K562 (cell line): ENCODE measurements around the gene ATP9A. TPM values are rescaled to one million over a fixed set of nuclear protein-coding genes. Genes with fewer than 3 reads are reported as not detected.
A peak's percentile ranks its signal among the peaks of the same experiment; 100 is the strongest.

Experiments
- ATAC-seq: fragments of 200-7000 bp; cut with Tn5 transposase; 3 replicates; pipeline ENCODE4 v1.9.1; 2020; ENCODE audit warnings: moderate library complexity
- BruUV-seq: library from RNA; stranded (reverse); fragments of 400-500 nt; replicated peaks from 2 replicates; lab custom pipeline; 2021; lab: Mats Ljungman, UMichigan
- CTCF ChIA-PET: fragments of 300-600 bp; formaldehyde crosslinking; extraction: SDS; loops from one replicate; lab custom pipeline; 2021; ENCODE audit warnings: low intra/inter-chr PET ratio; lab: Yijun Ruan, JAX
- POLR2A ChIA-PET: fragments of 300-600, 350-650 bp; sonication (Branson Sonifier 250); formaldehyde crosslinking; extraction: SDS; loops from one replicate; lab custom pipeline; 2021; ENCODE audit warnings: antibody characterized with exemption, inconsistent platforms; lab: Yijun Ruan, JAX
- DNase-seq, 4 experiments: peaks; one replicate each; pipeline versions ENCODE4 v3.0.0 to v3.0.0-alpha.2; 2011 to 2018; ENCODE audit warnings: low spot score in 3 of 4, mixed read lengths in 3 of 4; ENCODE audit errors: extremely low read depth in 1 of 4
- FAIRE-seq: peaks from 2 replicates; lab custom pipeline; 2011; peaks lifted over from hg19 to GRCh38; lab: Jason Lieb, UNC
- H2AFZ ChIP-seq: 2 replicates; pipeline ENCODE4 v1.6.0; 2011; ENCODE audit warnings: low read depth, low read length, control low read depth, inconsistent platforms
- H3K27ac ChIP-seq: fragments of 200-600 bp; 3 replicates; pipeline ENCODE4 v1.8.0; 2011; ENCODE audit warnings: low read depth, mild to moderate bottlenecking, control low read depth, inconsistent platforms, low read length, moderate library complexity, mixed read lengths; ENCODE audit errors: extremely low read depth
- H3K27me3 ChIP-seq, 2 experiments: fragments of 300-600 bp in 1 of 2; 2 replicates in 1 of 2; 3 replicates in 1 of 2; pipeline versions ENCODE4 v1.6.0 to v1.8.0; 2011; ENCODE audit warnings: inconsistent platforms in 2 of 2, low read length in 2 of 2, mild to moderate bottlenecking in 1 of 2, mixed read lengths in 1 of 2, moderate library complexity in 1 of 2; ENCODE audit not compliant: control insufficient read depth in 2 of 2, insufficient read depth in 2 of 2
- H3K36me3 ChIP-seq: fragments of 300-600 bp; 3 replicates; pipeline ENCODE4 v1.8.0; 2011; ENCODE audit warnings: mild to moderate bottlenecking, low read length, inconsistent platforms; ENCODE audit not compliant: control insufficient read depth, insufficient read depth
- H3K4me1 ChIP-seq, 2 experiments: fragments of 200-600 bp in 1 of 2; replicated peaks in 1 of 2; 2 replicates in 1 of 2; 3 replicates in 1 of 2; pipeline versions ENCODE4 v1.5.1 to v1.8.0; 2011; ENCODE audit warnings: inconsistent platforms in 2 of 2, low read length in 2 of 2, mild to moderate bottlenecking in 1 of 2, mixed read lengths in 1 of 2, moderate library complexity in 1 of 2; ENCODE audit not compliant: control insufficient read depth in 2 of 2, insufficient read depth in 2 of 2
- H3K4me2 ChIP-seq: 2 replicates; pipeline ENCODE4 v1.6.1; 2011; ENCODE audit warnings: low read length, control low read depth, inconsistent platforms, mixed read lengths; ENCODE audit not compliant: insufficient read depth
- H3K4me3 ChIP-seq: fragments of 200-600 bp; sonication (generic), shearing (Covaris generic); 2 replicates; pipeline ENCODE4 v1.5.1; 2016; ENCODE audit warnings: control low read depth, inconsistent platforms
- H3K79me2 ChIP-seq: fragments of 200-600 bp; 3 replicates; pipeline ENCODE4 v1.8.0; 2011; ENCODE audit warnings: low read length, inconsistent platforms; ENCODE audit not compliant: control insufficient read depth, insufficient read depth
- H3K9ac ChIP-seq, 2 experiments: 2 replicates each; pipeline versions ENCODE4 v1.6.0 to v1.6.1; 2011; ENCODE audit warnings: low read depth in 2 of 2, low read length in 2 of 2, control low read depth in 1 of 2, inconsistent platforms in 1 of 2, mild to moderate bottlenecking in 1 of 2, mixed read lengths in 1 of 2; ENCODE audit not compliant: insufficient read depth in 1 of 2
- H3K9me1 ChIP-seq: one replicate; pipeline ENCODE4 v1.6.0; 2011; ENCODE audit warnings: inconsistent platforms, mild to moderate bottlenecking, low read length, moderate library complexity; ENCODE audit not compliant: control insufficient read depth, insufficient read depth
- H3K9me3 ChIP-seq: replicated peaks from 2 replicates; pipeline ENCODE4 v1.5.1; 2011; ENCODE audit warnings: low read depth, low read length, inconsistent platforms; ENCODE audit not compliant: control insufficient read depth, insufficient read depth
- H4K20me1 ChIP-seq: replicated peaks from 2 replicates; pipeline ENCODE4 v1.6.1; 2011; ENCODE audit warnings: low read length, inconsistent platforms, mixed read lengths; ENCODE audit not compliant: control insufficient read depth, insufficient read depth
- BDP1 ChIP-seq: IDR thresholded peaks from 3 replicates; pipeline ENCODE4 v1.6.1; 2011; ENCODE audit not compliant: insufficient read length, insufficient read depth
- CREB1 ChIP-seq, 2 experiments: sonication (generic) in 1 of 2; formaldehyde crosslinking in 1 of 2; IDR thresholded peaks; 2 replicates each; pipeline versions ENCODE4 v1.6.1 to v1.8.0; 2012 to 2022; ENCODE audit warnings: inconsistent platforms in 1 of 2, mild to moderate bottlenecking in 1 of 2, missing genetic modification reagents in 1 of 2, moderate library complexity in 1 of 2
- DDX20 ChIP-seq: fragments of 450-650 bp; IDR thresholded peaks from 2 replicates; pipeline ENCODE4 v1.6.1; 2016; ENCODE audit warnings: missing genetic modification characterization, low read depth, mild to moderate bottlenecking, missing compliant biosample characterization, moderate library complexity
- E2F3 ChIP-seq: fragments of 250-450 bp; sonication (Bioruptor Pico); IDR thresholded peaks from 2 replicates; pipeline ENCODE4 v1.4.0; 2020; ENCODE audit warnings: mild to moderate bottlenecking
- ELF1 ChIP-seq: fragments of 200-800 bp; sonication (Bioruptor generic); IDR thresholded peaks from 2 replicates; pipeline ENCODE4 v1.6.1; 2016; ENCODE audit warnings: missing genetic modification characterization, missing compliant biosample characterization
- FOXJ3 ChIP-seq: sonication (generic); formaldehyde crosslinking; IDR thresholded peaks from 2 replicates; pipeline ENCODE4 v1.4.0; 2020; ENCODE audit warnings: mild to moderate bottlenecking, missing genetic modification reagents
- FUS ChIP-seq: fragments of 200-400 bp; formaldehyde crosslinking; optimal IDR thresholded peaks from 2 replicates; pipeline ENCODE3; 2017; ENCODE audit warnings: low read depth, low read length
- MXD1 ChIP-seq: fragments of 250-450 bp; sonication (Bioruptor Pico); IDR thresholded peaks from 2 replicates; pipeline ENCODE4 v1.8.0; 2021; ENCODE audit warnings: borderline replicate concordance, mild to moderate bottlenecking, moderate library complexity; ENCODE audit not compliant: poor library complexity, severe bottlenecking
- POLR2AphosphoS2 ChIP-seq: IDR thresholded peaks from 2 replicates; pipeline ENCODE4 v1.6.1; 2012; ENCODE audit warnings: low read length, improper control_type of control experiment
- RAD21 ChIP-seq, 2 experiments: fragments of 250-450 bp in 1 of 2; fragments of 450-650 bp in 1 of 2; sonication (Bioruptor Pico) in 1 of 2; formaldehyde crosslinking in 1 of 2; IDR thresholded peaks in 1 of 2; conservative IDR thresholded peaks in 1 of 2; 2 replicates each; pipeline versions ENCODE4 v1.4.0 to v1.8.0; 2020 to 2022; ENCODE audit warnings: mild to moderate bottlenecking in 2 of 2, moderate library complexity in 1 of 2
- TCF15 ChIP-seq: fragments of 250-450 bp; sonication (Bioruptor Pico); IDR thresholded peaks from 2 replicates; pipeline ENCODE4 v1.8.0; 2022; ENCODE audit warnings: moderate library complexity, mild to moderate bottlenecking, inconsistent platforms
- ZNF197 ChIP-seq: fragments of 200-800 bp; sonication (Bioruptor generic); IDR thresholded peaks from 2 replicates; pipeline ENCODE4 v1.6.1; 2016; ENCODE audit warnings: low read depth, missing genetic modification characterization, missing compliant biosample characterization
- ZNF395 ChIP-seq: fragments of 200-800 bp; sonication (Bioruptor generic); IDR thresholded peaks from 2 replicates; pipeline ENCODE4 v1.6.1; 2017; ENCODE audit warnings: missing genetic modification characterization, missing compliant biosample characterization
- ZNF408 ChIP-seq: fragments of 250-450 bp; sonication (Bioruptor Pico); IDR thresholded peaks from 2 replicates; pipeline ENCODE4 v1.4.0; 2020; ENCODE audit warnings: low read depth, mild to moderate bottlenecking, moderate library complexity
- ZNF766 ChIP-seq: fragments of 200-800 bp; sonication (Bioruptor generic); conservative IDR thresholded peaks from 2 replicates; pipeline ENCODE4 v1.6.1; 2016; ENCODE audit warnings: missing genetic modification characterization, missing compliant biosample characterization
- WGBS: fragments of 100-300 bp; shearing (Covaris generic); methylation state at CpG from one replicate; pipeline ENCODE4 v1.1.6; 2016; ENCODE audit warnings: low coverage, mixed read lengths; ENCODE audit not compliant: insufficient coverage; ENCODE audit errors: missing lambda C conversion rate; 5-methylcytosine and 5-hydroxymethylcytosine counted together
- in situ Hi-C: fragments of 300-500 bp; cut with MboI; formaldehyde crosslinking; loops from 4 replicates; pipeline ENCODE4 v1.15.0; 2018; ENCODE audit warnings: inconsistent platforms, mixed read lengths
- intact Hi-C: fragments of 100-400 bp; cut with micrococcal nuclease; formaldehyde crosslinking; loops from 2 replicates; pipeline ENCODE4 v1.14.2; 2022
- polyA plus RNA-seq, 8 experiments: library from polyadenylated mRNA; depleted of rRNA in 4 of 8; stranded (reverse) in 5 of 8; unstranded in 3 of 8; fragments of >200 nt; fragmentation: Nextera tagmentation in 2 of 8; fragmentation: Illumina TruSeq in 1 of 8; extraction: Ambion mirVana in 2 of 8; extraction: Trizol in 1 of 8; gene quantifications; 2 replicates each; pipeline versions ENCODE4 v1.2.1 to v1.2.3, GENCODE V29; 2011 to 2014; ENCODE audit warnings: inconsistent platforms in 1 of 8, missing spikeins in 1 of 8
- total RNA-seq, 7 experiments: library from RNA; depleted of rRNA in 6 of 7; stranded (reverse); fragments of >200 nt in 6 of 7; fragmentation: Illumina TruSeq in 2 of 7; extraction: Trizol in 2 of 7; gene quantifications; 2 replicates each; pipeline versions ENCODE4 v1.2.1 to v1.2.3, GENCODE V29; 2011 to 2021; ENCODE audit warnings: low replicate concordance in 1 of 7

The ATP9A gene
- total and polyA plus RNA-seq, 9 of the 15 experiments (the other 6 are each of a cell fraction or from before 2014, with no cell fraction given) = 0.18 to 0.62 (median 0.29) TPM

- in situ Hi-C loops = no loop called here
- whole genome bisulfite sequencing = 72% methylated on average over 11 of the region's 12 CpGs
- Histone ChIP-seq H3K27ac (peak overlapping the region; percentile 52; the same call in 2 of the 3 replicates), H3K4me2 (no peak overlapping the region), H3K9me1 (no peaks in the 10 kb centered on the region), H3K79me2 (no peaks in the 10 kb centered on the region), H2AFZ (peak overlapping the region; percentile 99), H3K4me1 (peaks cover 0 to 17% of the 10 kb centered on the region in 2 experiments; a peak in 3 of 5 replicates), H3K27me3 (no peaks in the 10 kb centered on the region), H4K20me1 (no peaks in the 10 kb centered on the region), H3K4me3 (no peak overlapping the region), H3K9ac (peak overlapping the region in 1 of 2 experiments; percentile 29; a peak in 1 of 4 replicates), H3K36me3 (no peaks in the 10 kb centered on the region), H3K9me3 (no peaks in the 10 kb centered on the region; the same call in 1 of the 2 replicates)
- DNase-seq = no peak
- no peak for ATAC-seq
- POLR2A ChIA-PET = interaction anchor here (0.5 to 0.8 kb wide), 5 partner anchors 10 to 313 kb away, joined by 3 to 4 read pairs (median 3); no protein-coding TSS in a partner anchor
- TF ChIP-seq FOXJ3 (CRISPR knock-in tag) (no peak), ZNF197 (CRISPR knock-in tag) (0 out of 2 replicates have a peak, but pooled peaks have one; percentile 22), FUS (no peak), BDP1 (no peak), ELF1 (tag) (no peak), TCF15 (CRISPR knock-in tag) (no peak), MXD1 (CRISPR knock-in tag) (no peak), ZNF766 (CRISPR knock-in tag) (0 out of 2 replicates have a peak, but pooled peaks have one; percentile 4), ZNF395 (CRISPR knock-in tag) (peak; percentile 53; the same call in 1 of the 2 replicates), ZNF408 (CRISPR knock-in tag) (no peak), RAD21 (CRISPR knock-in tag; conservative IDR thresholded peaks at IDR 0.05 in 1 of 2, IDR thresholded peaks at IDR 0.05 in 1 of 2) (no peak), CREB1 (IDR thresholded peaks at IDR 0.05) (no peak), CREB1 (CRISPR knock-in tag; IDR thresholded peaks at IDR 0.05) (no peak), POLR2AphosphoS2 (no peak), DDX20 (tag) (no peak), E2F3 (CRISPR knock-in tag) (no peak)
- CTCF ChIA-PET = interaction anchor here (0.6 to 3.3 kb wide), 7 partner anchors 22 to 800 kb away, joined by 3 to 25 read pairs (median 6); no protein-coding TSS in a partner anchor
- intact Hi-C loops = loop anchor here (1.0 to 2.0 kb wide), 2 partner anchors 54 to 220 kb away; no protein-coding TSS in a partner anchor
- FAIRE-seq = no peak
- BruUV-seq = no TSS peak
Observed at GRCh38 chr20:51594236-51595057, 173.7 kb downstream of the ATP9A start.
